A549 treated with GW870086 at 1 μM for 4 hours (cell line): ENCODE data around the gene ETV3. TPM values are rescaled to one million over a fixed set of nuclear protein-coding genes. Genes with fewer than 3 reads are reported as not detected.

Experiments
- total RNA-seq: library from RNA; stranded (reverse); fragments of 200-300 nt; extraction: Qiagen RNA extraction; gene quantifications from 5 replicates; pipeline ENCODE4 v1.2.3, GENCODE V29; 2022; ENCODE audit warnings: low read depth

The ETV3 gene
- total RNA-seq, result 8.6 to 12.7 TPM (median 10.5 TPM) in 5 replicates

DNA sequence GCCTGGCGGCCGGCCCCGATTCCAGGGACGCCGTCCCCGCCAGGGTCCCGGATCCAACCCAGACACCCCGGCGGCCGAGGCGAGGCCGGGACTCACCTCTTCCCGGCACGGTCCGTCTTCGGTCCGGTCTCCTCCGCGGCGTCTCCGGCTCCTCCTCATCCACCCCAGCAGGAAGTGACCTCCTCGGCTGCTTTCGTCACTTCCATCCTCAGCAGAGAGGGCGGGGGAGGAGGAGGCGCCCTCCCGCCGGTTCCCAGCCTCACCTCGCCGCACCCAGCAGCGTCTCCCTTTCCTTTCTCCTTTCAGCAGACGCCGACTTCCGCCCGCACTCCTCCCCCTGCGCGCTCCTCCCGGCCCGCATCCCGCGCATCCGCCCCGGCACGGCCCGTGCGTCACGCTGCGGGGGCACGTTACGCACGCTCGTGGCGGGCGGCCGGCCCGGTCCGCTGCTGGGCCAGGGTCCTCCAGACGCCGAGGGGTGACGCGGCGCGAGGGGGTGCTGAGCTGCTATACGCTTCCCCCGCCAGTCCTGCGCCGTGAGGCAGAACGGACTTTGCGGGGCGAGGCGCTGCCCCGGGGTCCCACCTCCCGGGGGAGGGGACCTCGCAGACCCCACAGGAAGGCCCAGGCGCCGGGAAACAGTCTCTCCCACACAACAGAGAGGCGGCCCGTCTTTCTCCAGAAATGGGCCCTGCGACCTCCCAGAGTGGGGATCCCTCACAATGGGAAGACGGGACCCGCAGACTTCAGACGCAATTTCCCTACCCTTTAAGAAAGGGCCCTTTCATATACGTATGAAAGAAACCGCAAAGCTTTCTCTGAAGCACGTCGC lies at the start of gene ETV3:
Gene ETV3 (minus strand): TSS at position 176 of the 832 bp plus-strand sequence. CDS start 2,043 bp downstream, outside the sequence.

GRCh38 chr1:157099633-157100009 lies 38.6 kb downstream of the ETV3 start, which contains the start of gene ETV3L:
Gene ETV3L (minus strand): TSS chr1:157099808. CDS start chr1:157099523, 285 bp downstream.

Other genes with a start within 250 kb of the ETV3 start
- 5.7 to 7.5 TPM (median 6.1 TPM) in 5 replicates for gene PEAR1, start 244.7 kb downstream of the ETV3 start, total RNA-seq
- 0.11 to 0.22 TPM (median 0.19 TPM) in 3 of 5 replicates, not detected in the others for gene LRRC71, start 217.8 kb downstream of the ETV3 start, total RNA-seq
- 15.6 to 19.9 TPM (median 17.9 TPM) in 5 replicates for gene ARHGEF11, start 92.7 kb downstream of the ETV3 start, total RNA-seq
- not detected in 5 replicates for gene ETV3L, start 38.6 kb downstream of the ETV3 start, total RNA-seq